Measurements from ENCODE around the gene TNNT3. TPM values are rescaled to one million over a fixed set of nuclear protein-coding genes. Genes with fewer than 3 reads are reported as not detected.

The TNNT3 gene
- total RNA-seq, 1 experiment from 2014 or later = not detected

GRCh38 chr11:1963864-1964263 is 44.4 kb downstream of the TNNT3 start:
- CTCF ChIA-PET = no interaction called here
- H3K4me1 Mint-ChIP-seq (ENCODE audit: low read depth, unreplicated experiment) = no peaks in the 10 kb centered on the region

GRCh38 chr11:1964348-1964747 is 44.8 kb downstream of the TNNT3 start:
- Mint-ChIP-seq H3K36me3 (ENCODE audit: insufficient read depth, unreplicated experiment) (no peaks in the 10 kb centered on the region), H3K4me3 (ENCODE audit: low read depth, unreplicated experiment) (no peak overlapping the region), H3K27me3 (ENCODE audit: unreplicated experiment) (no peaks in the 10 kb centered on the region), H3K4me1 (ENCODE audit: low read depth, unreplicated experiment) (no peaks in the 10 kb centered on the region), H3K9me3 (ENCODE audit: low read depth, unreplicated experiment) (no peaks in the 10 kb centered on the region), H3K27ac (ENCODE audit: unreplicated experiment) (no peak overlapping the region)
- TF ChIP-seq, protein P1, sequence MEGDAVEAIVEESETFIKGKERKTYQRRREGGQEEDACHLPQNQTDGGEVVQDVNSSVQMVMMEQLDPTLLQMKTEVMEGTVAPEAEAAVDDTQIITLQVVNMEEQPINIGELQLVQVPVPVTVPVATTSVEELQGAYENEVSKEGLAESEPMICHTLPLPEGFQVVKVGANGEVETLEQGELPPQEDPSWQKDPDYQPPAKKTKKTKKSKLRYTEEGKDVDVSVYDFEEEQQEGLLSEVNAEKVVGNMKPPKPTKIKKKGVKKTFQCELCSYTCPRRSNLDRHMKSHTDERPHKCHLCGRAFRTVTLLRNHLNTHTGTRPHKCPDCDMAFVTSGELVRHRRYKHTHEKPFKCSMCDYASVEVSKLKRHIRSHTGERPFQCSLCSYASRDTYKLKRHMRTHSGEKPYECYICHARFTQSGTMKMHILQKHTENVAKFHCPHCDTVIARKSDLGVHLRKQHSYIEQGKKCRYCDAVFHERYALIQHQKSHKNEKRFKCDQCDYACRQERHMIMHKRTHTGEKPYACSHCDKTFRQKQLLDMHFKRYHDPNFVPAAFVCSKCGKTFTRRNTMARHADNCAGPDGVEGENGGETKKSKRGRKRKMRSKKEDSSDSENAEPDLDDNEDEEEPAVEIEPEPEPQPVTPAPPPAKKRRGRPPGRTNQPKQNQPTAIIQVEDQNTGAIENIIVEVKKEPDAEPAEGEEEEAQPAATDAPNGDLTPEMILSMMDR (IDR thresholded peaks at IDR 0.05; ENCODE audit: unreplicated experiment) = no peak
- no peak for DNase-seq
- no TSS peak for BruUV-seq (replicated peaks)
- intact Hi-C loops (cut with micrococcal nuclease; ENCODE audit: unreplicated experiment) = no loop called here
- CTCF ChIA-PET = no interaction called here

More at GRCh38 chr11:1963864-1964263, 44.4 kb downstream of the TNNT3 start:
- TF ChIP-seq, protein P1 (IDR thresholded peaks at IDR 0.05; ENCODE audit: unreplicated experiment) = no peak
- no TSS peak for BruUV-seq (replicated peaks)
- no peak overlapping the region for H3K27ac Mint-ChIP-seq (ENCODE audit: unreplicated experiment)
- no peaks in the 10 kb centered on the region for H3K36me3 Mint-ChIP-seq (ENCODE audit: insufficient read depth, unreplicated experiment)
- intact Hi-C loops (cut with micrococcal nuclease; ENCODE audit: unreplicated experiment) = no loop called here
- no peak for DNase-seq
- no peaks in the 10 kb centered on the region for H3K9me3 Mint-ChIP-seq (ENCODE audit: low read depth, unreplicated experiment)
- H3K27me3 Mint-ChIP-seq (ENCODE audit: unreplicated experiment) = no peaks in the 10 kb centered on the region
- H3K4me3 Mint-ChIP-seq (ENCODE audit: low read depth, unreplicated experiment) = no peak overlapping the region

GRCh38 chr11:1964955-1965354 is 45.5 kb downstream of the TNNT3 start:
- no peaks in the 10 kb centered on the region for H3K4me1 Mint-ChIP-seq (ENCODE audit: low read depth, unreplicated experiment)
- H3K27me3 Mint-ChIP-seq (ENCODE audit: unreplicated experiment) = no peaks in the 10 kb centered on the region
- H3K27ac Mint-ChIP-seq (ENCODE audit: unreplicated experiment) = no peak overlapping the region
- no peak overlapping the region for H3K4me3 Mint-ChIP-seq (ENCODE audit: low read depth, unreplicated experiment)
- H3K36me3 Mint-ChIP-seq (ENCODE audit: insufficient read depth, unreplicated experiment) = no peaks in the 10 kb centered on the region
- TF ChIP-seq, protein P1 (IDR thresholded peaks at IDR 0.05; ENCODE audit: unreplicated experiment) = no peak
- no peak for DNase-seq
- H3K9me3 Mint-ChIP-seq (ENCODE audit: low read depth, unreplicated experiment) = no peaks in the 10 kb centered on the region
- CTCF ChIA-PET = interaction anchor here (0.6 kb wide), 1 partner anchor 24 kb away, joined by 3 read pairs; no protein-coding TSS in a partner anchor
- intact Hi-C loops (cut with micrococcal nuclease; ENCODE audit: unreplicated experiment) = no loop called here
- no TSS peak for BruUV-seq (replicated peaks)

- BruUV-seq (replicated peaks) = no TSS peak
- no peak for DNase-seq
- intact Hi-C loops (cut with micrococcal nuclease; ENCODE audit: unreplicated experiment) = no loop called here
- H3K9me3 Mint-ChIP-seq (ENCODE audit: low read depth, unreplicated experiment) = no peaks in the 10 kb centered on the region
- CTCF ChIA-PET = no interaction called here
- H3K27me3 Mint-ChIP-seq (ENCODE audit: unreplicated experiment) = no peaks in the 10 kb centered on the region
- no peaks in the 10 kb centered on the region for H3K4me1 Mint-ChIP-seq (ENCODE audit: low read depth, unreplicated experiment)
- H3K27ac Mint-ChIP-seq (ENCODE audit: unreplicated experiment) = no peak overlapping the region
- no peaks in the 10 kb centered on the region for H3K36me3 Mint-ChIP-seq (ENCODE audit: insufficient read depth, unreplicated experiment)
- TF ChIP-seq, protein P1 (IDR thresholded peaks at IDR 0.05; ENCODE audit: unreplicated experiment) = no peak
- H3K4me3 Mint-ChIP-seq (ENCODE audit: low read depth, unreplicated experiment) = no peak overlapping the region
Observed at GRCh38 chr11:1966531-1966930, 47.0 kb downstream of the TNNT3 start.
